ES-I3 (cell line): ENCODE measurements around the gene SLC22A1.

ENCODE experiments used
- H3K36me3 ChIP-seq: 2 replicates; pipeline ENCODE4 v1.6.1; 2013; ENCODE audit warnings: mild to moderate bottlenecking, low read length, control low read depth, moderate library complexity; ENCODE audit not compliant: insufficient read depth
- H3K4me1 ChIP-seq: 2 replicates; pipeline ENCODE4 v1.6.1; 2013; ENCODE audit warnings: mild to moderate bottlenecking, control low read depth, low read length; ENCODE audit not compliant: insufficient read depth
- H3K9ac ChIP-seq: 2 replicates; pipeline ENCODE4 v1.6.1; 2013; ENCODE audit warnings: low read depth, mild to moderate bottlenecking, low read length, moderate library complexity
- H3K9me3 ChIP-seq: 2 replicates; pipeline ENCODE4 v1.6.1; 2013; ENCODE audit warnings: mild to moderate bottlenecking, low read length, moderate library complexity; ENCODE audit not compliant: control insufficient read depth, insufficient read depth

Gene SLC22A1

DNA sequence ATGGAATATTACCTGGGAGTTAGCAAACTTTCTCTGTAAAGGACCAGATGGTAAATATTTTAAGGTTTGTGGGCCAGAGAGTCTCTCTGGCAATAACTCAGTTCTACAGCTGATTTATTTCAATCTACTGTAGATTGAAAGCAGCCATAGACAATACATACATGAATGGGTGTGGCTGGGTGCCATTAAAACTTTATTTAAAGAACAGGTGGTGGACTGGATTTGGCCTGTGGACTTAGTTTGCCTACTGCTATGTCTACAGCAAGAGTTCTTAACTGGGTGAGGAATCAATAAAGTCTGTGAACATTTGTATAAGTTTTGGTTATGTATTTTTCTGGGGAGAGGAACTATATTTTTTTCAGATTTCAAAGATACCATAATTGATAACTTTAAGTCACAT is 81.9 kb downstream of the SLC22A1 start:
- Histone ChIP-seq H3K9ac (no peak overlapping the region), H3K4me1 (no peaks in the 10 kb centered on the region), H3K9me3 (no peaks in the 10 kb centered on the region), H3K36me3 (no peaks in the 10 kb centered on the region)

DNA sequence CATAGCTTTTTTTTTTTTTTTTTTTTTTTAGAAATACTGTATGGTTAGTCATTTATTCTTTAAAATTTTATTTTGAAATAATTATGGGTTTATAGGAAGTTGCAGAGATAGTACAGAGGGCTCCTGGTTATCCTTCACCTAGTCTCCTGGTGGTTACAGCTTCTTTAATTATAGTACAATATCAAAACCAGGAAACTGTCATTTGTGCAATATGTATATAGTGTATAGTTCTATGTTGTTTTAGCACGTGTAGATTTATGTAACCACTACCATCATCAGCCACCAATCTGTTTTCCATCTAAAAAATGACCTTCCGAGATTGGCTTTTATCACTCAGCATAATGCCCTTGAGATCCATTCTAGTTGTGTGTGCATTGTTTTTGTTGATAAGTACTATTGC is 82.3 kb downstream of the SLC22A1 start:
- Histone ChIP-seq H3K36me3 (no peaks in the 10 kb centered on the region), H3K9ac (no peak overlapping the region), H3K4me1 (no peaks in the 10 kb centered on the region), H3K9me3 (no peaks in the 10 kb centered on the region)

DNA sequence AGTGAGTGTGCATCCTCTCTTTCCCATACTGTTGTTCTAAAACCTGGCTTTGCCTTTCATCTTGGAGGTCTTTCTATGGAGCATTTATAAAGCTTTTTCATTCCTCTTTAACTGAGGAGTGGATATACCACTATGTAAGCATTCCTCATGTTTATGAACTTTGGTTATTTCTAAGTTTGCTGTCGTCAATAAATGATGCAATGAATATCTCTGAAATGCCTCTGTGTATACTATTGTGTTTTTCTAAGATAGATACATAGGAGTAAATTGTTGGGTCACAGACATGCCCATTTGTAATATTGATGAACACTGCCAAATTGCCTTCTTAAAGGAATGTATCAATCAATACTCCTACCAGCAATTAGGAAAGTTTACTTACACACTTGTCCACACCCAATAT is 83.1 kb downstream of the SLC22A1 start:
- Histone ChIP-seq H3K9me3 (no peaks in the 10 kb centered on the region), H3K4me1 (no peaks in the 10 kb centered on the region), H3K36me3 (no peaks in the 10 kb centered on the region), H3K9ac (no peak overlapping the region)

DNA sequence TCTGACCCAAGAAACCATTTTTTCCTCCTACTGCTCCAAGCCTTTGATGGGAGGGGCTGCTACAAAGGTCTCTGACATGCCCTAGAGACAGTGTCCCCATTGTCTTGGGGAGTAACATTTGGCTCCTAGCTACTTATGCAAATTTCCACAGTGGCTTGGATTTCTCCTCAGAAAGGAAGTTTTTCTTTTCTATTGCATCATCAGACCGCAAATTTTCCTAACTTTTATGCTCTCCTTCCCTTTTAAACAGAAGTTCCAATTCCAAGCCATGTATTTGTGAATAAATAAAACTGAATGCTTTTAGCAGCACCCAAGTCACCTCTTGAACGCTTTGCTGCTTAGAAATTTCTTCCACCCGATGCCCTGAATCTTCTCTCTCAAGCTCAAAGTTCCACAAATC is 86.0 kb downstream of the SLC22A1 start:
- no peaks in the 10 kb centered on the region for H3K36me3 ChIP-seq
- no peaks in the 10 kb centered on the region for H3K4me1 ChIP-seq
- H3K9ac ChIP-seq = no peak overlapping the region
- no peaks in the 10 kb centered on the region for H3K9me3 ChIP-seq
